NCI-H2196 treated with DMSO at 0.1 percent for 48 hours (cell line): ENCODE data around the gene AP2A2.

ENCODE experiments used
- DNase-seq: peaks from one replicate; lab custom pipeline; 2025; ENCODE audit not compliant: unreplicated experiment; lab: John Stamatoyannopoulos, UW

Gene AP2A2

DNA sequence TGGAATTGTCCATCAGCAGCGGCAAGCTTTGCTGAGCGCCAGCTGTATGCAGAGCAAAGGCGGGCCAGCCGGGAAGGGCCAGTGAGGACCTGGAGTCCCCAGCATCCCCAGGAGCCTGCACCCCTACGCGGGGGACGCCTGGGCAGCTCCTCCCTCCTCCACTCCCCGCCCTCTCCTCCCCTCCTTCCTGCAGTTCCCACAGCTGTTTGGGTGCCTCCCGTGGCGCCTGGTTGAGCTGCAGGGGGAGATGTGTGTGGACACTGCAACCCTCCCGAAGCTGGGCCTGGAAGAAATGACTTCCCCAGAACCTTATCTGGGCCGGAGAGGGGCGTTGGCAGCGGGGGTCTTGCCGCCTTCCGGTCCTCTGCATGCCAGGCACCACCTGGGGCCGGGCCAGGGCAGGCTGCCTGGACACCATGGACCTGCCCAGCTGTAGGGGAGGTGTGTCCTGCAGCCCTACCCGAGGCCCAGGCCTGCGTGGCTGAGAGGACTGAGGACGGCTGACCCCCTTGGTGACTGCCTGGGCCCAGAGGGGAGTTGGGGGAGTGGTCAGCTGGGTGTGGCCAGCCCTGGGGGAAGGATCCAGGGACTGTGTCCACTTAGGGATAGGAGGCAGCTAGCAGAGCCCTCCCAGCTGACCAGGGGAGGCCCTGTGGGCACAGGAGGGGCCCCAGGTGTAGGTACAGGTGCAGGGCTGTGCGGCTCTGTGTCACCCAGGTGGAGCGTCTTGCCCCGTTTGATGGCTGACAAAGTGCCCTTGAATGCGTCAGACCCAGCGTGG lies 127.6 kb downstream of the AP2A2 start:
- DNase-seq = no peak

DNA sequence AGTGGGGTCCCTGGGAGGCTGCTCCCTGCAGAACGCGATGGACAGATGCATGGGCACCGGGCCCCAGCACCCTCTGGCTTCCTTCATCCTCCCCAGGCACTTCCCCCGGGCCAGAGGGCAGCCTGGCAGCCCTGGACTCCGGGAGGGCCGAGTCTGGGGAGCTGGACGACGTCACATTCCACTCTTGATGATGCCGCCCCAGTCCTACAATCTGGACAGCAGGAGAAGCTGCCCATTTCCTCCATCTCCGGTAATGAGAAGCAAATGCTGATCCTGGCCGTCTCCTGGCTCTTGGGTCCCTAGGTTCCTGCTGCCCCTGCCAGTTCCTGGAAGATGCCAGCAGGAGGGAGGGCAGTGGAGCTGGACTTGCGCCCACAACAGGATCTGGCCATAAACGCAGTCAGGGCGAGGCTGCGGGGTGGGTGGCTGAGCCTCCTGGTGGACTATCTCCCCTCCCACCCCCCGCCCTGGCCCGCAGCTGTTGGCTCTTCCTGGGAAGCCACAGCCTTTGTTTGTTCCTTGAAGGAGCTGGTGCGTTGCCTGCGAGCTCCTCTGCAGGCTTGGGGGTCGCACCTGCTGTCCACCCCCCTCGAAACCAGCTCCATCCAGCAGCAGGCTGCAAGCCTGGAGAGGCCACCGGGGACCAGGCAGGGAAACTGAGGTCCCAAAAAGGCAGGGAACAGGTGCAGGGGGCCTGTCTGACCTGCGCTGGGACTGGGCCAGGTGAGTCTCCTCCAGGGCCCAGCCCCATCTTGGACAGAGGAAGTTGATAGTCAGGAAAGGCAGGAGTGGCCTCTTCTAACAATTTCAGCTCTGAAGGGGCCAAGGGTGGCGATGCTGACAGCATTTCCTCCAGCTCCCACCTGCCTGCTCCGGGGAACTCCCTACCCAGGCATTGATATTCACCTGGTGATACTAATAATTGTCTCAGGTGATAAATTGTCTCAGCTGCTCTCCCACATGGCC lies 128.8 kb downstream of the AP2A2 start:
- DNase-seq = no peak

DNA sequence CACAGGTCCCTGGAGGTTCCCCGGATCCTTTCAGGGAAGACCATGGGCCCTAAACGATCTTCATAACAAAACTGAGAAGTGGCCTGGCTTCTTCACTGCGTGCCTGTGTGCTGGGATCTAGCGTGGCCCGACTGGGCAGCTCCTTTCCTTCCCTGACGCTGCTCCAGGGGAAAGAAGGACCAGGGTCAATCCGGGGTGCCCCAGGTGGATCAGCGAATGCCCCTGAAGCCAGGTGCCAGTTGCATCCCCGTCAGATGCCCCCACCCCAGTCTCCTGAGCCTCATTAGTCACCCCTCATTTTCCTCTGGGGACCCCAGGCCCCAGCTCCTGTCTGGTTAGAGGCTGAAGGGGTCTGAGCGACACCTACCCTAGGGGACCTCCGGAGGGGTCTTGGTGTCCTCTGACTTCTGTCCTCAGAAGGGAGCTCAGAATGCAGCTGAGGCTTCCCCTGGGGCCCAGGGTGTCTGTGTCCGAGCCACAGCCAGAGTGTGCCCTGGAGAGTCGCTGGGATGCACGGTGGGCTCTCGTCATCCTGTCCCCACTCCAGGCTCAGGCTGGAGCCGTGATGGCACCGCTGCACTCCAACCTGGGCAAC lies 129.5 kb downstream of the AP2A2 start:
- DNase-seq = no peak

DNA sequence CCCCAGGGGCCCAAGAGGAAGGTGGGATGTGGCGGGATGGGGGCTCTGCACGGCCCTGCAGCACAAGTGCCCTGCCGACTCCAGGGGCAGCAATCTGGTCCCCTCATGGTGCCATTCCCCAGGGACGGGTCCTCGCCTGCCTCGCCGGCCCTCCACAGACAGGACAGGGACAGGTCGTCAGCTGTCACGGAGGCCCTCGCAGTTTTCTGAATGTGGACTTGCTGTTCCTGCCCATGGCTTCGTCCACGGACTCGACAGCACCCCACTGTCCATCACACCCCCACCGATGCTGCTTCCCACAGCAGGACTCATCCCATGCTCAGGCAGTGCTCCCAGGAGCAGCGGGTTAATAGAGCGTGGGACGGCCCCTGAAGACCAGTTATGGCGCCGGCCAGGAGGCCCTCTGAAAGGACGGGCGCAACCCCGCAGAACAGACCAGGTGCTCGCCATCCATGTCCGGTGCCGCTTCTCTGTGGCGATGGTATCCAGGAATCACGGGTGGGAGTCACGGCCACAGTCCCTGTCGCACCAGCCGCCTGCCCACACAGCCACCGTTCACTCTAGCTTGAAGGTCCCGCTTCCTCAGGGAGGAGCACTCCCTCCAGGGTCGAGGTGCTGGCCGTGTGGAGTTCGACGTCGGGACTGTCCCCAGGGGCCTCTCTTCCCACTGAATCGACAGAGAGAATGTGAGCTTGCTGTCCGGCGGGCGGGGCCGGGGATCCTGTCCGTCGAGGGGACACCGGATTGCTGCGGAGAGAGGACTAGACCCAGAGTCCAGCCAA lies 130.5 kb downstream of the AP2A2 start:
- DNase-seq = no peak

DNA sequence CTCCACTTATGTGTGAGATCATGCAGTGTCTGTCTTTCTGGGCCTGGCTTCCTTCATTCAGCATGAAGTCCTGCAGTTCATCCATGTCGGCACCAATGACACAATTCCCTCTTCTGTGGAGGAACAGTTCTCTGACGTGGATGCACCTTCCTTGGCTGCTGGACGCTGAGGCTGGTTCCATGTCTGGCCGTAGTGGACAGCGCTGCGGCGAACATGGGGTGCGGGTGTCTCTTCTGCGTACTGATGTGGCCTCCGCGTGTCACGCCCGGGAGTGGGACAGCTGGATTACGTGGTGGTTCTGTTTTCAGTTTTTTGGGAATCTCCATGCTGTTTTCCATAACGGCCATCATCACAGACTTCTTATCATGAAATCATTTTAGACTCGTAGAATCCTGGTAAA lies 132.1 kb downstream of the AP2A2 start:
- no peak for DNase-seq

DNA sequence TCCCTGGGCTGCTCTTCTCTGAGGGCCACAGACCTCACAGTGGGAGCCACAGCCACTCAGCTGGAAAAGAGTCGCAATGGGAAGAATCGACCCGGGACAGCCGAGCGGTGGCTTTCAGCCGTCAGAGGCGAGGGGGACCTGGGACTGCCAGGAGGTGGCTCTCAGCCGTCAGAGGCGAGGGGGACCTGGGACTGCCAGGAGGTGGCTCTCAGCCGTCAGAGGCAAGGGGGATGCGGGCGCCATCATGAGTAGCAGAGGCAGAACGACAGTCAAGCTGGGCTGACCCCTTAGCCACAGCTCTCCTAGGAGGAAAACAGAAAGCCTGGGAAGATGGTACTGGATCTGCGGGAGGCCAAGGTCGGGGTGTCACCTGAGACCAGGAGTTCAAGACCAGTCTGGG lies 134.1 kb downstream of the AP2A2 start:
- DNase-seq = no peak

DNA sequence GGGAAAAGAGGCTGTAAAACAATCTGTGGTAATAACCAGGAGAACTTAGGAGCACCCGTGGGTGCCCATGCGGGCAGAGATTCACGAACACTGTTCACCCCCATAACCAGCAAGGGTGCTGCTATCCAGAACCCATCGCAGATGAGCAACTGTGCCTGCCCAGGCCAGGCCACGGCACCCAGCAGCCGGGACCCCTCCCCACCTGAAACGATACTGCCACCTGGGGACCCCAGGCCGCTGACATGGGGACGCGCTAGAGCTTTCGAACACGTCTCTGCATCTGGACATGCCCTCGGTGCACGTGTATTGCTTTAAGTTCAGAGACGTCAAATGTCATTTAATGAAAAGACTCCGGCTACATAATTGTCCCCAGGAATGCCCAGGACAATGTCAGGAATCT lies 134.7 kb downstream of the AP2A2 start:
- DNase-seq = no peak

DNA sequence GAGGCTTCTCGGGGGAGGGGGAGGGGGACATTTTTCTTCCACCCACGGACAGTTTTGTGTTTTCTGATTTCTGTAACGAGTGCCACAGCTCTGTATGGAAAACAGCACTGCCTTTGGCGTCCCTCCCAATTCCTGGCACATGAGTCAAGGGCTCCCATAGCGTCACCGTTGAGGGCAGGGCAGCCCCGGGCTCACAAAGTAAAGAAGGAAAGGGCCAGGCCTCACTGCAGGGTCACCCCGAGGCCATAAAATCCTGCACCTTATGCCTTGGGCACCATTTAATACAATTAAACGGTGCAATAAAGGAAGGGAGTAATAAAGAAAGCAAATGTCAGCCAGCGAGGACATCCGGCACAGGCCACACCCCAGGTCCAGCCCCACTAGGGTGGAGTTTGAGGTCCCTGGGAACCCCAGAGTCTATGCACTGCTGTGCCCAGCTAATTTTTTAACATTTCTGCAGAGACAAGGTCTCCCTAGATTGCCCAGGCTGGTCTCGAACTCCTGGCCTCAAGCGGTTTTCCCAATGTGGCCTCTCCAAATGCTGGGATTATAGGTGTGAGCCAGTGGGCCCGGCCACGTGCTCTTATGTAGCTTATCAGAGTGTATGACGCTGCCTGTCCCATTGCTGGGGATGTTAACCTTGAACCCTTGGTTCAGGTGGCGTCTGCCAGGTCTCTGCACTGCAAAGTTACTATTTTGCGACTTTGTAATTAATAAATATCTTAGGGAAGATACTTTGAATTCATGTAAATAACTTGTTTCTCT lies 135.4 kb downstream of the AP2A2 start:
- DNase-seq = no peak
